ENCODE measurements around the gene FOXF1.

FOXF1 gene

DNA sequence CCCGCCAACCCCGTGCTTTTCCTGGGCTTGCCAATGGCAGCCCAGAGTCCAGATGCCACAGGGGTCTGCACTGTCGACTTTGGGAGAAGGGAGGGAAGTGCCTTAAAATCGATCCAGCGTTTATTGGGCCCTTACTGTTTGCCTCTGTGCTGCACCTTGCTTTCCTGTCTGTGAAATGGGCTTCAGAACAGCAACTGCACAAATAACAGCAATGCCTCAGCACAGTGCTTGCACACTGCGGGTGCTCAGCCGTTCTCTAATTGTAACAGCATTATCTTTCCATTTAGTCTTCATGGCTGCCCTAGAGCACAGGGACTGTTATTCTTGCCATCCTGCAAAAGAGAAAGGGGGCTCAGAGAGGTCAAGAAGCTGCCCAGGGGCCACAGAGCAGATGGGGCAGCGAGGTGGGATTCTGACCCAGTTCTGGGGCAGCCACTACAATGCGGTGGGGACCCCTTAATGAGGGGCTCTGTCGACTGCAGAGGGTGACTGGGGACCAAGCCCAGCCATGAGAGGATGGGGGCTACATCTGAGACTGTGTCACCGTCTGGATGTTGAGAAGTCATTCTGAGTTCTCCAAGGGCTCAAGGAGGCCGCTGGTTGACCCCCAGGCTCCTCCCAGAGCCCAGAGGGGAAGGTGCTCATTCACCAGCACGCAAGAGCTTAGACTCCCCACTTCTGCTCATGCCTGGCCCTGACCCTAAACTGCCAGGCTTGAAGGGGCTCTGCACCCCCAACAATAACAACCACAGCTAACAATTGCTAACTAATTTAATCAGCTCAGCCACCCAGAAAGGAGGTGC, 9.4 kb upstream of the FOXF1 start:
- H3K27ac ChIP-seq (ENCODE audit: low read length): no peak overlapping the region
- no peaks in the 10 kb centered on the region for H3F3A ChIP-seq (ENCODE audit: insufficient read depth, low read length)
- no peak overlapping the region for H3K4me3 ChIP-seq (ENCODE audit: low read length)
- TF ChIP-seq EZH2 (optimal IDR thresholded peaks at IDR 0.05; ENCODE audit: low read depth, low read length) (no peak), EZH2phosphoT487 (IDR thresholded peaks at IDR 0.05; ENCODE audit: low read length) (no peak), CTCF (IDR thresholded peaks at IDR 0.05; ENCODE audit: low read length) (no peak)
- H3K36me3 ChIP-seq (replicated peaks; ENCODE audit: insufficient read depth, low read length): no peaks in the 10 kb centered on the region
- H3K4me1 ChIP-seq (ENCODE audit: low read length): no peaks in the 10 kb centered on the region
- no peak overlapping the region for H3K4me2 ChIP-seq (ENCODE audit: low read depth, low read length)
- DNase-seq: no peak
- H4K20me1 ChIP-seq (ENCODE audit: insufficient read depth, low read length): no peaks in the 10 kb centered on the region
- H3K9me3 ChIP-seq (replicated peaks; ENCODE audit: insufficient read depth, low read length): no peaks in the 10 kb centered on the region
- H3K27me3 ChIP-seq (replicated peaks; ENCODE audit: insufficient read depth, low read length): peaks cover 70% of the 10 kb centered on the region
- H3K9ac ChIP-seq (ENCODE audit: low read length): no peak overlapping the region
- no peaks in the 10 kb centered on the region for H3K79me2 ChIP-seq (ENCODE audit: low read length)
- H3K9me2 ChIP-seq (replicated peaks; ENCODE audit: insufficient read depth, low read length): no peaks in the 10 kb centered on the region
- H2AFZ ChIP-seq (ENCODE audit: low read length): no peak overlapping the region

DNA sequence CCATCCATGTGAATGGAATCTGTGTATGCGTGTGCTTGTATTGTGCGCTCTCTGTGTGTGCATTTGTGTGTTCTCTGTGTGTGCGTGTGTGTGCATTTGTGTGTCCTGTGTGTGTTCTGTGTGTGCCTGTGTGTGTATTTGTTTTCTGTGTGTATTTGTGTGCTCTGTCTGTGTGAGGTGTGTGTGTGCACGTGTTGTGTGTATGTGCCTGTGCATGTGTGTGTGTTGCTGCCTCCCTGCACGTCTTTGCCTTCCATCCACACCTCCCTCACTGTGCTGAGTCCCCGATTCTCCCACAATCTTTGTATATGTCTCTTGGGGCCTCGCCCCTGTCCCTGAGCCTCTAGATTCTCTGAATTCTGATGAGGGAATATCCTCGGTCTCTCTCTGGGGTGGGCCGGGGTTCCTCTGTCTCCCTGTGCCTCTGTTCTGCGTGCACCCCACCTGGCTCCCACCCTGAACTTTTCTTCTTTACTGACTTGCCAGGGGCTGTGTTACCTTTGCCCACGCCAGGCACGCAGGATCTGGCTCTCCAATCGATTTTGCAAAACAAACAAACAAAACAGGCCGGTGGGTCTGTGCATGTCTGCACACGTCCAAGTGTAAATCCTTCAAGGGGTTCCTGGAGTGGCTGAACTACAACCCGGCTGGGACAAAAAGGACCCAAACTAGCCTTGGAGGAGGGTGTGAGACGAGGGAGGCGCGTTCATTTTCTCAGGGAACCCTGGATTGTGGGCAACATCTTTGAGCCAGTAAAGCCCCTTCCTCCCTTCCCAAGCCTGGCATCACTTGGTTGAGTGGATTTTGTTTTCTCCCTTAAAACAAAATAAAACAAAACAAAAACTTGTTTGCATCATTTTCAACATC, 8.1 kb upstream of the FOXF1 start:
- H3K4me3 ChIP-seq (ENCODE audit: low read length): no peak overlapping the region
- H3K27me3 ChIP-seq (replicated peaks; ENCODE audit: insufficient read depth, low read length): peaks cover 68% of the 10 kb centered on the region
- no peaks in the 10 kb centered on the region for H4K20me1 ChIP-seq (ENCODE audit: insufficient read depth, low read length)
- H3K9me2 ChIP-seq (replicated peaks; ENCODE audit: insufficient read depth, low read length): no peaks in the 10 kb centered on the region
- H3K9ac ChIP-seq (ENCODE audit: low read length): no peak overlapping the region
- no peak for DNase-seq
- no peaks in the 10 kb centered on the region for H3K9me3 ChIP-seq (replicated peaks; ENCODE audit: insufficient read depth, low read length)
- H2AFZ ChIP-seq (ENCODE audit: low read length): no peak overlapping the region
- no peak overlapping the region for H3K4me2 ChIP-seq (ENCODE audit: low read depth, low read length)
- no peaks in the 10 kb centered on the region for H3F3A ChIP-seq (ENCODE audit: insufficient read depth, low read length)
- no peaks in the 10 kb centered on the region for H3K36me3 ChIP-seq (replicated peaks; ENCODE audit: insufficient read depth, low read length)
- H3K79me2 ChIP-seq (ENCODE audit: low read length): no peaks in the 10 kb centered on the region
- no peaks in the 10 kb centered on the region for H3K4me1 ChIP-seq (ENCODE audit: low read length)
- H3K27ac ChIP-seq (ENCODE audit: low read length): no peak overlapping the region
- no peak for TF ChIP-seq EZH2phosphoT487 (IDR thresholded peaks at IDR 0.05; ENCODE audit: low read length)
- TF ChIP-seq EZH2 (optimal IDR thresholded peaks at IDR 0.05; ENCODE audit: low read depth, low read length): no peak
- no peak for TF ChIP-seq CTCF (IDR thresholded peaks at IDR 0.05; ENCODE audit: low read length)

GRCh38 chr16:86502856-86503748, 7.2 kb upstream of the FOXF1 start:
- no peak for DNase-seq
- no peaks in the 10 kb centered on the region for H3K9me3 ChIP-seq (replicated peaks; ENCODE audit: insufficient read depth, low read length)
- no peaks in the 10 kb centered on the region for H3K79me2 ChIP-seq (ENCODE audit: low read length)
- H3K27ac ChIP-seq (ENCODE audit: low read length): no peak overlapping the region
- no peaks in the 10 kb centered on the region for H3K36me3 ChIP-seq (replicated peaks; ENCODE audit: insufficient read depth, low read length)
- no peak overlapping the region for H3K4me3 ChIP-seq (ENCODE audit: low read length)
- no peaks in the 10 kb centered on the region for H3K9me2 ChIP-seq (replicated peaks; ENCODE audit: insufficient read depth, low read length)
- no peaks in the 10 kb centered on the region for H4K20me1 ChIP-seq (ENCODE audit: insufficient read depth, low read length)
- H3F3A ChIP-seq (ENCODE audit: insufficient read depth, low read length): no peaks in the 10 kb centered on the region
- TF ChIP-seq CTCF (IDR thresholded peaks at IDR 0.05; ENCODE audit: low read length) (no peak), EZH2 (optimal IDR thresholded peaks at IDR 0.05; ENCODE audit: low read depth, low read length) (no peak), EZH2phosphoT487 (IDR thresholded peaks at IDR 0.05; ENCODE audit: low read length) (no peak)
- no peak overlapping the region for H3K9ac ChIP-seq (ENCODE audit: low read length)
- H3K4me1 ChIP-seq (ENCODE audit: low read length): no peaks in the 10 kb centered on the region
- H2AFZ ChIP-seq (ENCODE audit: low read length): no peak overlapping the region
- H3K4me2 ChIP-seq (ENCODE audit: low read depth, low read length): no peak overlapping the region
- peaks cover 66% of the 10 kb centered on the region for H3K27me3 ChIP-seq (replicated peaks; ENCODE audit: insufficient read depth, low read length)

All from MM.1S (cell line).